ENCODE measurements around the gene H2AZ2.

Gene H2AZ2

GRCh38 chr7:44889086-44889781 is 41.3 kb upstream of the H2AZ2 start:
- TF ChIP-seq TSHZ2 (CRISPR knock-in tag; IDR thresholded peaks at IDR 0.05) (no peak), TOX (CRISPR knock-in tag; IDR thresholded peaks at IDR 0.05; ENCODE audit: borderline replicate concordance) (no peak)
- no peak for ATAC-seq

DNA sequence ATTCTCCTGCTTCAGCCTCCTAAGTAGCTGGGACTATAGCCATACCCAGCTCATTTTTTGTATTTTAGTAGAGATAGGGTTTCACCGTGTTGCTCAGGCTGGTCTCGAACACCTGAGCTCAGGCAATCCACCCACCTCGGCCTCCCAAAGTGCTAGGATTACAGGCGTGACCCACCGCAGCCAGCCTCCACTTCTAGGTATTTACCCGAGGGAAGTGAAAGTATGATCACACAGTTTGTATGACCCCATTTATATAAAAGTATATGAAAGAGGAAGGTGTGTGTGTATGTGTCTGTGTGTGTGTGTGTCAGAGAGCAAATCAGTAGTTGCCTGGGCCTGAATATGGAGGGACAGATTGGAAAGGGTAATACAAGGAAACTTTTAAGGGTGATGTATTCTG is 39.4 kb upstream of the H2AZ2 start:
- TF ChIP-seq CREB5 (CRISPR knock-in tag; IDR thresholded peaks at IDR 0.05; ENCODE audit: low read depth) (no peak), ZNF565 (CRISPR knock-in tag; conservative IDR thresholded peaks at IDR 0.05; ENCODE audit: low read depth) (no peak), PPARA (CRISPR knock-in tag; IDR thresholded peaks at IDR 0.05; ENCODE audit: borderline replicate concordance) (no peak), ZNF70 (CRISPR knock-in tag; IDR thresholded peaks at IDR 0.05) (no peak), ZC3H10 (CRISPR knock-in tag; IDR thresholded peaks at IDR 0.05) (no peak), TCF4 (CRISPR knock-in tag; IDR thresholded peaks at IDR 0.05; ENCODE audit: borderline replicate concordance) (no peak), TSHZ2 (CRISPR knock-in tag; IDR thresholded peaks at IDR 0.05) (no peak), GLIS3 (CRISPR knock-in tag; IDR thresholded peaks at IDR 0.05) (no peak), SNAI2 (CRISPR knock-in tag; IDR thresholded peaks at IDR 0.05) (no peak), TOX (CRISPR knock-in tag; IDR thresholded peaks at IDR 0.05; ENCODE audit: borderline replicate concordance) (no peak)
- TF ChIP-seq, protein P1, sequence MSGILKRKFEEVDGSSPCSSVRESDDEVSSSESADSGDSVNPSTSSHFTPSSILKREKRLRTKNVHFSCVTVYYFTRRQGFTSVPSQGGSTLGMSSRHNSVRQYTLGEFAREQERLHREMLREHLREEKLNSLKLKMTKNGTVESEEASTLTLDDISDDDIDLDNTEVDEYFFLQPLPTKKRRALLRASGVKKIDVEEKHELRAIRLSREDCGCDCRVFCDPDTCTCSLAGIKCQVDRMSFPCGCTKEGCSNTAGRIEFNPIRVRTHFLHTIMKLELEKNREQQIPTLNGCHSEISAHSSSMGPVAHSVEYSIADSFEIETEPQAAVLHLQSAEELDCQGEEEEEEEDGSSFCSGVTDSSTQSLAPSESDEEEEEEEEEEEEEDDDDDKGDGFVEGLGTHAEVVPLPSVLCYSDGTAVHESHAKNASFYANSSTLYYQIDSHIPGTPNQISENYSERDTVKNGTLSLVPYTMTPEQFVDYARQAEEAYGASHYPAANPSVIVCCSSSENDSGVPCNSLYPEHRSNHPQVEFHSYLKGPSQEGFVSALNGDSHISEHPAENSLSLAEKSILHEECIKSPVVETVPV (CRISPR knock-in tag; IDR thresholded peaks at IDR 0.05) = no peak
- TF ChIP-seq, protein P2, sequence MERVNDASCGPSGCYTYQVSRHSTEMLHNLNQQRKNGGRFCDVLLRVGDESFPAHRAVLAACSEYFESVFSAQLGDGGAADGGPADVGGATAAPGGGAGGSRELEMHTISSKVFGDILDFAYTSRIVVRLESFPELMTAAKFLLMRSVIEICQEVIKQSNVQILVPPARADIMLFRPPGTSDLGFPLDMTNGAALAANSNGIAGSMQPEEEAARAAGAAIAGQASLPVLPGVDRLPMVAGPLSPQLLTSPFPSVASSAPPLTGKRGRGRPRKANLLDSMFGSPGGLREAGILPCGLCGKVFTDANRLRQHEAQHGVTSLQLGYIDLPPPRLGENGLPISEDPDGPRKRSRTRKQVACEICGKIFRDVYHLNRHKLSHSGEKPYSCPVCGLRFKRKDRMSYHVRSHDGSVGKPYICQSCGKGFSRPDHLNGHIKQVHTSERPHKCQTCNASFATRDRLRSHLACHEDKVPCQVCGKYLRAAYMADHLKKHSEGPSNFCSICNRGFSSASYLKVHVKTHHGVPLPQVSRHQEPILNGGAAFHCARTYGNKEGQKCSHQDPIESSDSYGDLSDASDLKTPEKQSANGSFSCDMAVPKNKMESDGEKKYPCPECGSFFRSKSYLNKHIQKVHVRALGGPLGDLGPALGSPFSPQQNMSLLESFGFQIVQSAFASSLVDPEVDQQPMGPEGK (CRISPR knock-in tag; IDR thresholded peaks at IDR 0.05; ENCODE audit: borderline replicate concordance) = no peak

DNA sequence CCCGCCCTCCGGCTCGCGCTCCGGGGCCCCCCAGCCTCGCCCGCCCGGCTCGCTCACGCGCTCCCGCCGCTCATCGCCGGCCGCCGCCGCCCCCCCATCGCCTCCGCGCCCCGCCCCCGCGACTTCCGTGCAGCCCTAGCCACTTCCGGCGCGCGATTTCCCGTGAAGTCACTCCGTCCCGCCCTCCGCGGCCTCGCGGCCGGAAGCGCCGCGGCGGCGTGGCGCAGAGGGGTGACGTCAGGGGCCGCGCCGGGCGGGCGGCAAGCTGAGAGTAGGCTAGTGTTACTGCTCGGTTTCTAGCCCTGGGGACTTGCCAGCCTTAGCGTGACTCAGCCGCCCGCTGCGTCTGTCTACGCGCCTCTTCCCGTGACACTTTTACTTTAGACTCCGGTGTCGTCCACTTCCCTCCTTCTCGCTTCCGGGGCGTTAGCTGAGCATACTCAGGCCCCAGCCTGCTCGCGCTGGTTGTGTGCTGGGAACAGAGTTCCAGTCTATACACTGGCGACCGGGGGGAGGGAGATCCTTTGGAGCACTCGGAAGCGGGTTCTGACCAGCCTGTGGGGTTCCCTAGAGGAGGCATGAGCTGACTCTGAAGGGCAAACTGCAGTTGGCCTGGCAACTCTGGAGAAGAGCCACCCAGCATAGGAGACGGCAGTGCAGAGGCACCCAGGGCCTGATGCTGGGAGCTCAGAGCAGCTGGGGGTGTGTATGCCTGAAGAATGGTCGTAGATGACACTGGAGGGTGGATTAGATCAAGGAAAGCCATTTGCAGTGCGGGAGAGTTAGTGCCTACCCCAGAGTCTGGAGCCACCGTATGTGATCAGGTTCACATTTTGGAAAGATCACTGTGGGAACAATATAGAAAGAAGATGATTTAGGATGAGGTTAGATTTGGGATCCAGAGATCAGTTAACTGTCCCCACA is 37.8 kb upstream of the H2AZ2 start, which contains the start of gene PURB:
Gene PURB, minus strand, starts transcription at position 137 of the 924 bp plus-strand sequence. CDS start 182 bp downstream, outside the sequence.
- ATAC-seq = peak; percentile 78
- TF ChIP-seq ZFP30 (CRISPR knock-in tag; IDR thresholded peaks at IDR 0.05) (no peak), BACH2 (CRISPR knock-in tag; IDR thresholded peaks at IDR 0.05; ENCODE audit: borderline replicate concordance) (no peak), TCF4 (CRISPR knock-in tag; IDR thresholded peaks at IDR 0.05; ENCODE audit: borderline replicate concordance) (no peak), GLIS3 (CRISPR knock-in tag; IDR thresholded peaks at IDR 0.05) (peak; percentile 16; the same call in 1 of the 2 replicates), CREB5 (CRISPR knock-in tag; IDR thresholded peaks at IDR 0.05; ENCODE audit: low read depth) (no peak), ARNTL (CRISPR knock-in tag; IDR thresholded peaks at IDR 0.05; ENCODE audit: borderline replicate concordance, low read depth) (no peak), OSR1 (CRISPR knock-in tag; IDR thresholded peaks at IDR 0.05) (no peak), TSHZ2 (CRISPR knock-in tag; IDR thresholded peaks at IDR 0.05) (no peak)
- TF ChIP-seq, protein P2 (CRISPR knock-in tag; IDR thresholded peaks at IDR 0.05; ENCODE audit: borderline replicate concordance) = no peak

More for the DNA sequence above, 39.4 kb upstream of the H2AZ2 start:
- ATAC-seq = no peak
